Measurements from ENCODE around the gene EDEM1. TPM values are rescaled to one million over a fixed set of nuclear protein-coding genes. Genes with fewer than 3 reads are reported as not detected.

The EDEM1 gene
- total RNA-seq, 1 experiment from 2014 or later, result 22.4 TPM

DNA sequence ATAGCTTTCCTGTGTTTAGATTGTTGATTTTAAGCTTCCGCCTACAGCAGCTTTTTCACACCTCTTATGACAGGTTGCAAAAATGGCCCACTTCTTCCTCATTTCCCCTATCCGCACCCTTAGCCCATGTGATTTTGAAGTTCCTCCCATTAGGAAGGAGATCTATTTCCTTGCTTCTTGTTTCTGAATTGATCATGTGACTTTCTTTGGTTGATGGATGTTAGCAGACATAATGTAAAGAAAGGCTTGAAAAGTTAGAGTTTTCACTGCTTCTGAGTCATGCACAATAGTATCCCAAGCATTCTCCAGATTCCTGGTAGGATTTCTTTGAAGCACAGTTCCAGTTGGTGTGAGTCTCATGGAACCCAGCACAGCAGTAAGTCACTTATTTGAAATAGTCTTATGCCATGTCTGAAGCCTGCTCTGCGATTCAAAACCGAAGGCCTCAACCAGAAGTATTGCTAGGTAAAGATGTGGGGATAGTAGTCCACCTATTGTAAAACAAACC, 76.6 kb downstream of the EDEM1 start:
- DNase-seq (ENCODE audit: extremely low read depth, low read depth), result no peak

DNA sequence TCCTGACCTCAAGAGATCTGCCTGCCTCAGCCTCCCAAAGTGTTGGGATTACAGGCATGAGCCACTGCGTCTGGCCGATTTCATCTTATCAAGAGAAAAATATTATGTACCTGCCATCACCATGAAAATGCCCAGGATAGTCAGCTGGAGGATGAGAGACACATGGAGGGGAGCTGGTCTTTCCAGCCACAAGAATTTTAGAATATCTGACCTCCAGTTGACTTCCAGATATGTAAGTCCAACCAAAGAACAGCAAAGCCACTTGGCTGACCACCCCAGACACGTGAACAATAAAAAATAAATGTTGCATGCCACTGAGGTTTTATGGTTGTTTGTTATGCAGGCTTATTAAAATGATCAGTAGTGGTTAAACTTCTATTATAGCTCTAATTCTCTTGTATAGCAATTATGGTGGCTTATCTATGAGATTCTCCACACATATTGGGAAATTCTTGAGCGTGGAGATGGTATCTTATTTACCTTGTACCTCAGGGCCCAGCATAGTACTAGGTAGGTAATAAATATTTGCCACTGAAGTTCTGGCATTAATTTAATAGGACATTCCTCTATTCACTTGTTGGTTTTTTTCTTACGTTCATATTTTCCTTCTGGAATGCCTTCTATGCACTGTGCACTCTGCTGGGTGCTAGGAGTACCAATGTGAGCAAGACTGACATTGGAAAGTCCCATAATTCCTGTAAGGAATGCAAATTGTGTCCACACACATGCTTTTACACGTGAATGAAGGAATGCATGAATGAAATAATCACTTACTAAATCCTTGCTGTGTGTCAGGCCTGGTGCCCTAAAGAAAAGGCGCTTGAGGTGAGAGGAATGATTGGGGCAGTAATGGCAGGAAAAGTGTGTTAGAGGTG, 77.6 kb downstream of the EDEM1 start:
- no peak for DNase-seq (ENCODE audit: extremely low read depth, low read depth)

DNA sequence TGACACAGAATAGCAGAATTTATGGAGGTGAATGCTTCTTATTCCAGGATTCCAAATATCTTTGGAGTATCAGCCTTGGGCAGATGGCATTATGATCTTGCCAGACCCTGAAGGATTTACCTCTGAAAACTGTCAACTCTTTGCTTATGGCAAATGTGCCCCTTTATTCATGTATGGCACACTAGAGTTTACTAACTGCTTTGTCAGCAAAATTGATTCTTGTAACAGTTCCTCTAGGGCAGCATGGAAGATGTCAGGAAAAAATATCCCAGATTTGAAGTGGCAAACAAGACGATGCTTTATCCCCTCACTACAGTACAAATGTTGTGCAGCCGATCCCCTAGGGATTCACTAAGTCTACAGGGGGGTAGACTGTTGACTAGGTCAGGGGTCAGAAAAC, 79.7 kb downstream of the EDEM1 start:
- DNase-seq (ENCODE audit: extremely low read depth, low read depth), result no peak

DNA sequence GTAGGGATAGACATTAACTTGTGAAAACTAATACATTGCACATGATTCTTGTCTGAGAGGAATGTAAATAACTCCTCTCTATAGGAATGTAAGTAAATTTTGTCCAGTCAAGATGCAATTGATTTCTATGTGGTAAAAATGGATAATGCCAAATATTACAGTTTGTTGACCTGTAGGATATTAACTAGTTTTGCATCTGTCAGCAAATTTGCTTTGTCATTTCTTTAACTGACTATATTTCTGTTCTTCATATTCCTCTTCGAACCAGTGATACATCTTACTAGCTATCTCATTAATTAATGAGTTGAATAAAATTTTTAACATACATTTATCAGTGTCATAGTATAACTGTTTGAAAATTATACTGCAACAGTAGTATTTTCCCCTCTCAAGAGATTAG, 80.4 kb downstream of the EDEM1 start:
- no peak for DNase-seq (ENCODE audit: extremely low read depth, low read depth)

Small RNAs within 50 kb of the gene (small RNA-seq; reads per million reads assigned to genes)
- 0 reads per million in 2 experiments for gene MIR4790
- gene RN7SL553P, result 0 reads per million in 2 experiments

Other genes with a start within 250 kb of the EDEM1 start
- gene BHLHE40, start 208.3 kb upstream of the EDEM1 start, total RNA-seq (2014; rRNA removed; shearing (Covaris generic)), result 64.5 and 76.8 TPM in 2 replicates
- 37.0 and 37.4 TPM in 2 replicates for gene ARL8B, start 65.4 kb upstream of the EDEM1 start, total RNA-seq (2014; rRNA removed; shearing (Covaris generic))

Measured in NCI-H460 (cell line).